Endothelial cell of umbilical vein (primary cell): ENCODE results near the gene DIAPH1. TPM values are rescaled to one million over a fixed set of nuclear protein-coding genes. Genes with fewer than 3 reads are reported as not detected.

Experiments
- BruUV-seq: library from RNA; stranded (reverse); fragments of 400-500 nt; replicated peaks from 2 replicates; lab custom pipeline; 2021; lab: Mats Ljungman, UMichigan
- CTCF ChIA-PET: fragments of 300-600, 350-600 bp; sonication (Branson Sonifier 250); formaldehyde crosslinking; loops from one replicate; lab custom pipeline; 2021; ENCODE audit warnings: antibody characterized with exemption, inconsistent platforms; lab: Charles Lee
- POLR2A ChIA-PET: fragments of 300-600, 350-600 bp; sonication (Branson Sonifier 250); formaldehyde crosslinking; loops from one replicate; lab custom pipeline; 2021; ENCODE audit warnings: antibody characterized with exemption, inconsistent platforms; lab: Charles Lee
- DNase-seq: peaks from one replicate; pipeline ENCODE4 v3.0.0-alpha.2; 2011; ENCODE audit warnings: low read depth, low spot score
- FAIRE-seq: peaks from 2 replicates; lab custom pipeline; 2011; peaks lifted over from hg19 to GRCh38; lab: Jason Lieb, UNC
- H2AFZ ChIP-seq: 2 replicates; pipeline ENCODE4 v1.6.0; 2012; ENCODE audit warnings: low read depth, low read length, control low read depth, inconsistent platforms
- H3K27ac ChIP-seq: 2 replicates; pipeline ENCODE4 v1.5.1; 2011; ENCODE audit warnings: low read depth, mild to moderate bottlenecking, control low read depth, low read length, moderate library complexity; ENCODE audit not compliant: insufficient read depth
- H3K27me3 ChIP-seq, 2 experiments: 2 replicates each; pipeline versions ENCODE4 v1.6.0 to v1.6.1; 2011; ENCODE audit warnings: low read length in 2 of 2, mixed read lengths in 1 of 2; ENCODE audit not compliant: control insufficient read depth in 2 of 2, insufficient read depth in 2 of 2
- H3K36me3 ChIP-seq, 2 experiments: 2 replicates in 1 of 2; 3 replicates in 1 of 2; pipeline ENCODE4 v1.5.1; 2011; ENCODE audit warnings: low read length in 2 of 2, mild to moderate bottlenecking in 1 of 2, moderate library complexity in 1 of 2; ENCODE audit not compliant: control insufficient read depth in 2 of 2, insufficient read depth in 2 of 2; ENCODE audit errors: extremely low read depth in 1 of 2
- H3K4me1 ChIP-seq: 3 replicates; pipeline ENCODE4 v1.5.1; 2011; ENCODE audit warnings: mild to moderate bottlenecking, low read length; ENCODE audit not compliant: control insufficient read depth, insufficient read depth; ENCODE audit errors: extremely low read depth
- H3K4me2 ChIP-seq: 2 replicates; pipeline ENCODE4 v1.6.1; 2011; ENCODE audit warnings: low read length, control low read depth, mixed read lengths; ENCODE audit not compliant: insufficient read depth
- H3K4me3 ChIP-seq, 3 experiments: fragments of 200-600 bp in 1 of 3; sonication (generic), shearing (Covaris generic) in 1 of 3; replicated peaks in 1 of 3; 2 replicates each; pipeline ENCODE4 v1.5.1; 2011 to 2016; ENCODE audit warnings: control low read depth in 3 of 3, low read length in 3 of 3, mild to moderate bottlenecking in 2 of 3, inconsistent platforms in 1 of 3, low read depth in 1 of 3, moderate library complexity in 1 of 3; ENCODE audit not compliant: insufficient read depth in 1 of 3
- H3K79me2 ChIP-seq: 2 replicates; pipeline ENCODE4 v1.6.0; 2012; ENCODE audit warnings: low read length, inconsistent platforms; ENCODE audit not compliant: control insufficient read depth, insufficient read depth
- H3K9ac ChIP-seq: replicated peaks from 2 replicates; pipeline ENCODE3; 2011; ENCODE audit warnings: low read length, control low read depth; ENCODE audit not compliant: insufficient read depth; ENCODE audit errors: extremely low read depth
- H3K9me1 ChIP-seq: replicated peaks from 3 replicates; pipeline ENCODE4 v1.6.0; 2011; ENCODE audit warnings: mild to moderate bottlenecking, low read length; ENCODE audit not compliant: control insufficient read depth, insufficient read depth; ENCODE audit errors: extremely low read depth
- H3K9me3 ChIP-seq: replicated peaks from 2 replicates; pipeline ENCODE4 v1.5.1; 2012; ENCODE audit warnings: low read length, inconsistent platforms; ENCODE audit not compliant: control insufficient read depth, insufficient read depth
- H4K20me1 ChIP-seq: replicated peaks from 2 replicates; pipeline ENCODE3; 2011; ENCODE audit warnings: mild to moderate bottlenecking, low read length; ENCODE audit not compliant: control insufficient read depth, insufficient read depth; ENCODE audit errors: extremely low read depth
- EZH2 ChIP-seq: IDR thresholded peaks from 2 replicates; pipeline ENCODE4 v1.6.1; 2012; ENCODE audit warnings: borderline replicate concordance, low read depth, mild to moderate bottlenecking, moderate library complexity, low read length, inconsistent platforms; ENCODE audit not compliant: severe bottlenecking
- FOS ChIP-seq: IDR thresholded peaks from 2 replicates; pipeline ENCODE4 v1.6.1; 2011; ENCODE audit warnings: mild to moderate bottlenecking, low read length, moderate library complexity, borderline replicate concordance; ENCODE audit not compliant: insufficient read depth
- GATA2 ChIP-seq: IDR thresholded peaks from 2 replicates; pipeline ENCODE4 v1.7.0; 2011; ENCODE audit warnings: low read depth, mild to moderate bottlenecking, moderate library complexity, mixed read lengths, low read length; ENCODE audit not compliant: insufficient read length, insufficient read depth
- JUN ChIP-seq: IDR thresholded peaks from 2 replicates; pipeline ENCODE4 v1.6.1; 2011; ENCODE audit warnings: borderline replicate concordance, low read depth; ENCODE audit not compliant: insufficient read length, insufficient read depth
- MYC ChIP-seq: IDR thresholded peaks from one replicate; pipeline ENCODE4 v1.6.1; 2011; ENCODE audit warnings: mild to moderate bottlenecking, low read depth, low read length
- POLR2A ChIP-seq: IDR thresholded peaks from 2 replicates; pipeline ENCODE4 v1.6.1; 2012; ENCODE audit warnings: low read depth, mild to moderate bottlenecking, control low read depth, low read length
- POLR2AphosphoS5 ChIP-seq: IDR thresholded peaks from 2 replicates; pipeline ENCODE4 v1.6.1; 2012; ENCODE audit warnings: low read depth, mild to moderate bottlenecking, control low read depth, low read length, moderate library complexity; ENCODE audit not compliant: insufficient read depth
- dilution Hi-C: fragments of 300-500 bp; cut with MboI; formaldehyde crosslinking; loops from one replicate; pipeline ENCODE4 v1.15.0; 2019; ENCODE audit warnings: low sequenced_read_pairs; ENCODE audit not compliant: extremely low pct_ligation_motif_present
- intact Hi-C: fragments of 100-400 bp; cut with micrococcal nuclease; formaldehyde crosslinking; loops from one replicate; pipeline ENCODE4 v1.10.0; 2022
- polyA plus RNA-seq, 4 experiments: library from polyadenylated mRNA; depleted of rRNA in 3 of 4; stranded (reverse) in 3 of 4; unstranded in 1 of 4; fragments of >200 nt; gene quantifications; 2 replicates each; pipeline versions ENCODE4 v1.2.1 to v1.2.3, GENCODE V29; 2011 to 2012; ENCODE audit warnings: missing spikeins in 1 of 4
- total RNA-seq: library from RNA; stranded (reverse); gene quantifications from 2 replicates; pipeline ENCODE4 v1.2.3, GENCODE V29; 2021
- TF ChIP-seq, protein P1 (sequence below), 2 donors: IDR thresholded peaks; 1 replicate in 1 of 2; 2 replicates in 1 of 2; pipeline ENCODE4 v1.5.1; 2011; ENCODE audit warnings: low read length in 2 of 2, mild to moderate bottlenecking in 2 of 2, moderate library complexity in 2 of 2, control low read depth in 1 of 2, inconsistent platforms in 1 of 2, low read depth in 1 of 2; ENCODE audit not compliant: insufficient read depth in 1 of 2; ENCODE audit errors: extremely low read depth in 1 of 2
- TF ChIP-seq, protein P2 (sequence below): IDR thresholded peaks from 2 replicates; pipeline ENCODE4 v1.6.1; 2011; ENCODE audit not compliant: insufficient read depth, insufficient read length

The DIAPH1 gene
- total and polyA plus RNA-seq, 2 donors (not counting 3 experiments of a cell fraction or from before 2014, with no cell fraction given) = 68.6 to 105 TPM

DNA sequence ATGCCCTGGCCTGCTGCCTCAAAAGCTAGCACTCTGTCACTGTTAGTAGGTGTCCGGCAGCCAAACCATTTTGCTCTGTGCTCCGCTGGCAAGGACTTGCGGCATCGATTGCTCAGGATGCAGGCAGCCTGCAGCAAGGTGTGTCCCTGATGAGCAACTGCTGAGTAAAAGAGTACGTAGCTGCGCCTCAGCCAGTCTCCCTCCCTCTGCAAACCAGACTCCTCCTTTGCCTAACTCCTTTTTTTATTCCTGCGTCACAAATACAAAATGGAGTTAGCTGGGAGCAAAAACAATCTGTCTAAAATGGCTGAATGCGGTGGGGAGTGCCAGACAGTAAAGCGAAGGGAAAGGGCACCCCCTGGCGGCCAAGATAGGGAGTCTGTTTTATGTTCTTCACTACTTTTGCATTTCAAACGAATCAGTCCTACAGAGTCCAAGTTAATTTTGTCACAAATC, 61.1 kb downstream of the DIAPH1 start:
- intact Hi-C loops (loop anchor here (1.0 kb wide), 3 partner anchors 48 to 127 kb away; partner anchors contain the start of genes PCDHGA12 and PCDHGC3), dilution Hi-C loops (no loop called here)
- Histone ChIP-seq H3K4me1 (peaks cover 35% of the 10 kb centered on the region), H3K27me3 (no peaks in the 10 kb centered on the region), H3K79me2 (no peaks in the 10 kb centered on the region), H4K20me1 (no peaks in the 10 kb centered on the region), H2AFZ (peak overlapping the region; percentile 64), H3K36me3 (peaks cover 0 to 5% of the 10 kb centered on the region in 2 experiments), H3K9me3 (no peaks in the 10 kb centered on the region), H3K4me2 (peak overlapping the region; percentile 49), H3K9ac (peak overlapping the region; percentile 39), H3K4me3 (peak overlapping the region in 2 of 3 experiments; percentile 24 to 25), H3K9me1 (no peaks in the 10 kb centered on the region), H3K27ac (peak overlapping the region; percentile 45)
- FAIRE-seq = peak; percentile 86
- ChIA-PET CTCF (interaction anchor here (0.5 to 6.3 kb wide), 57 partner anchors 10 to 371 kb away, joined by 3 to 235 read pairs (median 6); partner anchors contain the start of genes DIAPH1, PCDHB10, PCDHB13 and PCDHB14), POLR2A (interaction anchor here (0.8 to 1.7 kb wide), 5 partner anchors 81 to 145 kb away, joined by 3 to 10 read pairs (median 4); partner anchors contain the start of genes PCDHGA10, PCDHGA11, PCDHGA12 and PCDHGB7)
- DNase-seq = peak; percentile 94
- no peak for TF ChIP-seq GATA2
- TF ChIP-seq, protein P1, sequence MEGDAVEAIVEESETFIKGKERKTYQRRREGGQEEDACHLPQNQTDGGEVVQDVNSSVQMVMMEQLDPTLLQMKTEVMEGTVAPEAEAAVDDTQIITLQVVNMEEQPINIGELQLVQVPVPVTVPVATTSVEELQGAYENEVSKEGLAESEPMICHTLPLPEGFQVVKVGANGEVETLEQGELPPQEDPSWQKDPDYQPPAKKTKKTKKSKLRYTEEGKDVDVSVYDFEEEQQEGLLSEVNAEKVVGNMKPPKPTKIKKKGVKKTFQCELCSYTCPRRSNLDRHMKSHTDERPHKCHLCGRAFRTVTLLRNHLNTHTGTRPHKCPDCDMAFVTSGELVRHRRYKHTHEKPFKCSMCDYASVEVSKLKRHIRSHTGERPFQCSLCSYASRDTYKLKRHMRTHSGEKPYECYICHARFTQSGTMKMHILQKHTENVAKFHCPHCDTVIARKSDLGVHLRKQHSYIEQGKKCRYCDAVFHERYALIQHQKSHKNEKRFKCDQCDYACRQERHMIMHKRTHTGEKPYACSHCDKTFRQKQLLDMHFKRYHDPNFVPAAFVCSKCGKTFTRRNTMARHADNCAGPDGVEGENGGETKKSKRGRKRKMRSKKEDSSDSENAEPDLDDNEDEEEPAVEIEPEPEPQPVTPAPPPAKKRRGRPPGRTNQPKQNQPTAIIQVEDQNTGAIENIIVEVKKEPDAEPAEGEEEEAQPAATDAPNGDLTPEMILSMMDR (IDR thresholded peaks at IDR 0.05; ENCODE audit: extremely low read depth in 1 of 2, insufficient read depth in 1 of 2, low read depth in 1 of 2, low read length in 2 of 2) = peak; percentile 79 to 87
- TF ChIP-seq MYC = no peak
- peak; percentile 47 for TF ChIP-seq POLR2AphosphoS5
- no TSS peak for BruUV-seq

DNA sequence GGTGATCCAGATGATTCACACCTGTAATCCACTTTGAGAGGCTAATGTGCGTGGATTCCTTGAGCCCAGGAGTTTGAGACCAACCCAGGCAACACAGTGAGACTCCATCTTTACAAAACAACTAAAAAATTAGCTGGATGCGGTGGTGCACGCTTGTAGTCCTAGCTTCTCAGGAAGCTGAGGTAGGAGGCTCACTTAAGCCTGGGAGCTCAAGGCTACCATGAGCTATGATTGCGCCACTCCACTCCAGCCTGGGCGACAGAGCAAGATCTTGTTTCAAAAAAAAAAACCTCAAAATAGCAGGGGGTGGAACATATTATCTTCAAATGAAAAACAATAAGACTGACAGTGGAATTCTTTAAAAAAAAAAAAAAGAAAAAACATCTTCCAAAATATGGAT, 70.9 kb downstream of the DIAPH1 start:
- H3K9ac ChIP-seq = no peak overlapping the region
- no peaks in the 10 kb centered on the region for H3K9me1 ChIP-seq
- H3K9me3 ChIP-seq = peaks cover 2% of the 10 kb centered on the region
- TF ChIP-seq, protein P2, sequence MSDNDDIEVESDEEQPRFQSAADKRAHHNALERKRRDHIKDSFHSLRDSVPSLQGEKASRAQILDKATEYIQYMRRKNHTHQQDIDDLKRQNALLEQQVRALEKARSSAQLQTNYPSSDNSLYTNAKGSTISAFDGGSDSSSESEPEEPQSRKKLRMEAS = no peak
- no peak for TF ChIP-seq POLR2A
- TF ChIP-seq POLR2AphosphoS5 = no peak
- no peak for TF ChIP-seq FOS
- no peak for TF ChIP-seq EZH2
- TF ChIP-seq GATA2 = no peak
- no peak for TF ChIP-seq MYC
- no peak for TF ChIP-seq JUN
- TF ChIP-seq, protein P1 (IDR thresholded peaks at IDR 0.05; ENCODE audit: extremely low read depth in 1 of 2, insufficient read depth in 1 of 2, low read depth in 1 of 2, low read length in 2 of 2) = no peak
- no peaks in the 10 kb centered on the region for H3K4me1 ChIP-seq
- no peak for DNase-seq
- no peak overlapping the region for H3K27ac ChIP-seq
- ChIA-PET CTCF (interaction anchor here (1.0 to 2.9 kb wide), 4 partner anchors 10 to 117 kb away, joined by 3 to 10 read pairs (median 8); partner anchors contain the start of gene PCDHGA12), POLR2A (no interaction called here)
- no peak overlapping the region for H2AFZ ChIP-seq
- H3K4me3 ChIP-seq = no peak overlapping the region
- FAIRE-seq = no peak
- no TSS peak for BruUV-seq
- intact Hi-C loops = no loop called here
- H3K27me3 ChIP-seq = no peaks in the 10 kb centered on the region
- H3K79me2 ChIP-seq = no peaks in the 10 kb centered on the region
- no peak overlapping the region for H3K4me2 ChIP-seq
- no peaks in the 10 kb centered on the region for H4K20me1 ChIP-seq
- dilution Hi-C loops = no loop called here
- no peaks in the 10 kb centered on the region for H3K36me3 ChIP-seq
